ENCODE data around the gene ST13.
A peak's percentile ranks its signal among the peaks of the same experiment; 100 is the strongest.

DNA sequence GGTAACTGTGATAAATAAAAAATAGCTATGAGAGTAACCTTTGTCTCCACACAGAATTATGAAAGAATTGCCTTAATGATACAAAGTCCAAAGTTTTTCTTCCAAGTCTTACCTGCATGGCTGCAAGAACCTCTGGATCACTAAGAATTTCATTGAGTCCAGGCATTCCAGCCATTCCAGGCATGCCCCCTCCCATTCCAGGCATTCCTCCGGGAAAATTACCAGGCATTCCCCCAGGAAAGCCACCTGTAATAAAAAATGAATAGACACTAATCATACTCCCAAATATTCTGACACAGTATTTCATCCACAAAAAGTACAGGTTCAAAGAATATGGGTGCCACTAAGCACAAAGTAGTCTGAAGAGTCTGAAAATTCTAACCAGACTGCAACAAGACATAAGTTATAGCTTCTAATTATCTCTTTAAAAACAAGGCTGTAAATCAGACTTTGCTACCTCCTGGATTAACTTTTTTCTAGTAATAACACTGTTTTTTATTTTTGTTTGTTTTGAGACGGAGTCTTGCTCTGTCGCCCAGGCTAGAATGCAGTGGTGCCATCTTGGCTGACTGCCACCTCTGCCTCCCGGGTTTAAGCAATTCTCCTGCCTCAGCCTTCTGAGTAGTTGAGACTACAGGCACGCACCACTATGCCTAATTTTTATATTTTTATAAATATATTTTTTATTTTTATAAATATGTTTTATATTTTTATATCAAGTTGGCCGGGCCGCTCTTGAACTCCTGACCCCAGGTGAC is 29.3 kb downstream of the ST13 start:
- TF ChIP-seq, protein P1, sequence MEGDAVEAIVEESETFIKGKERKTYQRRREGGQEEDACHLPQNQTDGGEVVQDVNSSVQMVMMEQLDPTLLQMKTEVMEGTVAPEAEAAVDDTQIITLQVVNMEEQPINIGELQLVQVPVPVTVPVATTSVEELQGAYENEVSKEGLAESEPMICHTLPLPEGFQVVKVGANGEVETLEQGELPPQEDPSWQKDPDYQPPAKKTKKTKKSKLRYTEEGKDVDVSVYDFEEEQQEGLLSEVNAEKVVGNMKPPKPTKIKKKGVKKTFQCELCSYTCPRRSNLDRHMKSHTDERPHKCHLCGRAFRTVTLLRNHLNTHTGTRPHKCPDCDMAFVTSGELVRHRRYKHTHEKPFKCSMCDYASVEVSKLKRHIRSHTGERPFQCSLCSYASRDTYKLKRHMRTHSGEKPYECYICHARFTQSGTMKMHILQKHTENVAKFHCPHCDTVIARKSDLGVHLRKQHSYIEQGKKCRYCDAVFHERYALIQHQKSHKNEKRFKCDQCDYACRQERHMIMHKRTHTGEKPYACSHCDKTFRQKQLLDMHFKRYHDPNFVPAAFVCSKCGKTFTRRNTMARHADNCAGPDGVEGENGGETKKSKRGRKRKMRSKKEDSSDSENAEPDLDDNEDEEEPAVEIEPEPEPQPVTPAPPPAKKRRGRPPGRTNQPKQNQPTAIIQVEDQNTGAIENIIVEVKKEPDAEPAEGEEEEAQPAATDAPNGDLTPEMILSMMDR (IDR thresholded peaks at IDR 0.05; ENCODE audit: low read depth, low read length, missing input control) = no peak
- no peak for TF ChIP-seq TAF1 (conservative IDR thresholded peaks at IDR 0.05)
- TF ChIP-seq, protein P2, sequence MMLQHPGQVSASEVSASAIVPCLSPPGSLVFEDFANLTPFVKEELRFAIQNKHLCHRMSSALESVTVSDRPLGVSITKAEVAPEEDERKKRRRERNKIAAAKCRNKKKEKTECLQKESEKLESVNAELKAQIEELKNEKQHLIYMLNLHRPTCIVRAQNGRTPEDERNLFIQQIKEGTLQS (IDR thresholded peaks at IDR 0.05) = no peak
- no peak for TF ChIP-seq RAD21 (IDR thresholded peaks at IDR 0.05)
- TF ChIP-seq GABPA (IDR thresholded peaks at IDR 0.05 in 1 of 2, conservative IDR thresholded peaks at IDR 0.05 in 1 of 2) = no peak
- TF ChIP-seq, protein P3, sequence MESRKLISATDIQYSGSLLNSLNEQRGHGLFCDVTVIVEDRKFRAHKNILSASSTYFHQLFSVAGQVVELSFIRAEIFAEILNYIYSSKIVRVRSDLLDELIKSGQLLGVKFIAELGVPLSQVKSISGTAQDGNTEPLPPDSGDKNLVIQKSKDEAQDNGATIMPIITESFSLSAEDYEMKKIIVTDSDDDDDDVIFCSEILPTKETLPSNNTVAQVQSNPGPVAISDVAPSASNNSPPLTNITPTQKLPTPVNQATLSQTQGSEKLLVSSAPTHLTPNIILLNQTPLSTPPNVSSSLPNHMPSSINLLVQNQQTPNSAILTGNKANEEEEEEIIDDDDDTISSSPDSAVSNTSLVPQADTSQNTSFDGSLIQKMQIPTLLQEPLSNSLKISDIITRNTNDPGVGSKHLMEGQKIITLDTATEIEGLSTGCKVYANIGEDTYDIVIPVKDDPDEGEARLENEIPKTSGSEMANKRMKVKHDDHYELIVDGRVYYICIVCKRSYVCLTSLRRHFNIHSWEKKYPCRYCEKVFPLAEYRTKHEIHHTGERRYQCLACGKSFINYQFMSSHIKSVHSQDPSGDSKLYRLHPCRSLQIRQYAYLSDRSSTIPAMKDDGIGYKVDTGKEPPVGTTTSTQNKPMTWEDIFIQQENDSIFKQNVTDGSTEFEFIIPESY (IDR thresholded peaks at IDR 0.05) = no peak
- peak; percentile 38 for TF ChIP-seq SP1 (IDR thresholded peaks at IDR 0.05)
- no peak for TF ChIP-seq YY1 (IDR thresholded peaks at IDR 0.05)
- TF ChIP-seq FOXA1 (IDR thresholded peaks at IDR 0.05) = no peak
- TF ChIP-seq, protein P4, sequence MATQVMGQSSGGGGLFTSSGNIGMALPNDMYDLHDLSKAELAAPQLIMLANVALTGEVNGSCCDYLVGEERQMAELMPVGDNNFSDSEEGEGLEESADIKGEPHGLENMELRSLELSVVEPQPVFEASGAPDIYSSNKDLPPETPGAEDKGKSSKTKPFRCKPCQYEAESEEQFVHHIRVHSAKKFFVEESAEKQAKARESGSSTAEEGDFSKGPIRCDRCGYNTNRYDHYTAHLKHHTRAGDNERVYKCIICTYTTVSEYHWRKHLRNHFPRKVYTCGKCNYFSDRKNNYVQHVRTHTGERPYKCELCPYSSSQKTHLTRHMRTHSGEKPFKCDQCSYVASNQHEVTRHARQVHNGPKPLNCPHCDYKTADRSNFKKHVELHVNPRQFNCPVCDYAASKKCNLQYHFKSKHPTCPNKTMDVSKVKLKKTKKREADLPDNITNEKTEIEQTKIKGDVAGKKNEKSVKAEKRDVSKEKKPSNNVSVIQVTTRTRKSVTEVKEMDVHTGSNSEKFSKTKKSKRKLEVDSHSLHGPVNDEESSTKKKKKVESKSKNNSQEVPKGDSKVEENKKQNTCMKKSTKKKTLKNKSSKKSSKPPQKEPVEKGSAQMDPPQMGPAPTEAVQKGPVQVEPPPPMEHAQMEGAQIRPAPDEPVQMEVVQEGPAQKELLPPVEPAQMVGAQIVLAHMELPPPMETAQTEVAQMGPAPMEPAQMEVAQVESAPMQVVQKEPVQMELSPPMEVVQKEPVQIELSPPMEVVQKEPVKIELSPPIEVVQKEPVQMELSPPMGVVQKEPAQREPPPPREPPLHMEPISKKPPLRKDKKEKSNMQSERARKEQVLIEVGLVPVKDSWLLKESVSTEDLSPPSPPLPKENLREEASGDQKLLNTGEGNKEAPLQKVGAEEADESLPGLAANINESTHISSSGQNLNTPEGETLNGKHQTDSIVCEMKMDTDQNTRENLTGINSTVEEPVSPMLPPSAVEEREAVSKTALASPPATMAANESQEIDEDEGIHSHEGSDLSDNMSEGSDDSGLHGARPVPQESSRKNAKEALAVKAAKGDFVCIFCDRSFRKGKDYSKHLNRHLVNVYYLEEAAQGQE (IDR thresholded peaks at IDR 0.05) = no peak
